T-helper 2 cell treated with Interferon-gamma antibody and Interleukin-4, amounts not matched to agents 5 μg/mL and 100 μg/mL, for 36 hours (primary cell): Measurements from ENCODE around the gene SDE2.
"Not testable (repeated sequence)": the region's sequence is repeated elsewhere in the genome, so short reads cannot be mapped to it uniquely, and the experiment has no call there.

Source experiments
- DNase-seq: peaks from one replicate; pipeline ENCODE4 v3.0.0; 2021; ENCODE audit warnings: low spot score
- H3K27ac Mint-ChIP-seq: one replicate; pipeline ENCODE4 v1.8.0; 2021; ENCODE audit warnings: mild to moderate bottlenecking, mixed read lengths
- H3K27me3 Mint-ChIP-seq: one replicate; pipeline ENCODE4 v1.8.0; 2021; ENCODE audit warnings: low read depth, mixed read lengths
- H3K36me3 Mint-ChIP-seq: one replicate; pipeline ENCODE4 v1.8.0; 2021; ENCODE audit warnings: low read depth, mixed read lengths
- H3K4me1 Mint-ChIP-seq: one replicate; pipeline ENCODE4 v1.8.0; 2021; ENCODE audit warnings: low read depth, mixed read lengths
- H3K4me3 Mint-ChIP-seq: one replicate; pipeline ENCODE4 v1.8.0; 2022; ENCODE audit warnings: mild to moderate bottlenecking, moderate library complexity, mixed read lengths
- H3K9me3 Mint-ChIP-seq: one replicate; pipeline ENCODE4 v1.8.0; 2021; ENCODE audit warnings: mixed read lengths

The SDE2 gene

DNA sequence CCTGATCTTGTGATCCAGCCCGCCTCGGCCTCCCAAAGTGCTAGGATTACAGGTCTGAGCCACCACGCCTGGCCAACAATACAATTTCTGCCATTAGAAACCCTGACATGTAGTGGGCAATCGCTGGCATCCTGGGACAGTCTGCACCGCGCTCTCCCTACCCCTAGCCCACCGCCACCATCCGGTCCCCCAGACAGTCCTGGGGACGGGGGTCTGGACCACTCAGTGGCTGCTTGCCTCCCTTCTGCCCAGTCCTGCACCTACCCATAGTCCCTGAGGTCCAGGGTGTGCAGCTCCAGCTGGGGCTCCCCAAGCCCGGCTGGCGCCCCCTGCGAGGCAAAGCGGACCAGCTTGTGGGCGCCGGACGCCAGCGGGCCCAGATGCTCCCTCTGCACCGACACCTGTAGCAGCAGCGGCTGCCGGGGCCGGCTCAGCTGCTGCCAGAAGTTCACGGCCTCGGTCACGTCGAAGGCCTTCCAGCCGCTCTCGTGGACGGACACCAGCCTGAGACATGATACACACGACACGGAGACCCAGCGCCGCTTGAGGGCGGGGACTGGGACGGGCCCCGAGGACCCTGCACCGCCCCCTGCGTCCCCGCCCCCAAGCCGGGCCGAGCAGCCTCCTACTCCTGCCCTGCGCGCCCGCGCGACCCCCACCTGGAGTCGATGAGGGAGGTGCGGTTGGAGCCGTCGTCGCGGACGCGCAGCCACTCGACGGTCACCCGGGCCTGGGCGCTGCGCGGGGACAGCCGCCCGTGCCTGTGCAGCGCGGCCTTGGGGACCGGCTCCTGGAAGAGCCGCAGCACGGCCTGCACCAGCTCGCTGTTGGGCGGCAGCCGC is 59.8 kb downstream of the SDE2 start:
- not testable (repeated sequence) for H3K27ac Mint-ChIP-seq, DNase-seq, H3K9me3 Mint-ChIP-seq, H3K4me1 Mint-ChIP-seq, H3K4me3 Mint-ChIP-seq, H3K27me3 Mint-ChIP-seq, H3K36me3 Mint-ChIP-seq

- Mint-ChIP-seq H3K4me1 (no peaks in the 10 kb centered on the region), H3K27me3 (no peaks in the 10 kb centered on the region), H3K9me3 (no peaks in the 10 kb centered on the region), H3K27ac (no peak overlapping the region), H3K36me3 (no peaks in the 10 kb centered on the region), H3K4me3 (no peak overlapping the region)
- DNase-seq, result no peak
Observed at GRCh38 chr1:225937048-225937968, 61.8 kb downstream of the SDE2 start.

- H3K9me3 Mint-ChIP-seq, result no peaks in the 10 kb centered on the region
- no peaks in the 10 kb centered on the region for H3K27me3 Mint-ChIP-seq
- no peaks in the 10 kb centered on the region for H3K4me1 Mint-ChIP-seq
- H3K4me3 Mint-ChIP-seq, result no peak overlapping the region
- H3K36me3 Mint-ChIP-seq, result no peaks in the 10 kb centered on the region
- H3K27ac Mint-ChIP-seq, result no peak overlapping the region
- no peak for DNase-seq
Observed at GRCh38 chr1:225936523-225936922, 62.6 kb downstream of the SDE2 start.

DNA sequence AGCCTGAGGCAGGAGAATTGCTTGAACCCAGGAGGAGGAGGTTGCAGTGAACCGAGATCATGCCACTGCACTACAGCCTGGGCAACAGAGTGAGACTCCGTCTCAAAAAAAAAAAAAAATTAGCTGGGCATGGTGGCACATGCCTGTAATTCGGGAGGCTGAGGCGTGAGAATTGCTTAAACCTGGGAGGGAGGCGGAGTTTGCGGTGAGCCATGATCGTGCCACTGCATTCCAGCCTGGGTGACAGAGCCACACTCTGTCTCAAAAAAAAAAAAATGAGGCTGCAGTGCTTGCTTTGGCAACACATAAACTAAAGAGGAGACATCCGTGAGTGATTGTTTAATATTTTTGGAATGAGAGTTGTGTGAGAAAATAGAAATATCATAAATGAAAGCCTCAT is 63.1 kb downstream of the SDE2 start:
- not testable (repeated sequence) for H3K4me1 Mint-ChIP-seq, H3K27ac Mint-ChIP-seq, H3K9me3 Mint-ChIP-seq, DNase-seq, H3K36me3 Mint-ChIP-seq, H3K27me3 Mint-ChIP-seq, H3K4me3 Mint-ChIP-seq

DNA sequence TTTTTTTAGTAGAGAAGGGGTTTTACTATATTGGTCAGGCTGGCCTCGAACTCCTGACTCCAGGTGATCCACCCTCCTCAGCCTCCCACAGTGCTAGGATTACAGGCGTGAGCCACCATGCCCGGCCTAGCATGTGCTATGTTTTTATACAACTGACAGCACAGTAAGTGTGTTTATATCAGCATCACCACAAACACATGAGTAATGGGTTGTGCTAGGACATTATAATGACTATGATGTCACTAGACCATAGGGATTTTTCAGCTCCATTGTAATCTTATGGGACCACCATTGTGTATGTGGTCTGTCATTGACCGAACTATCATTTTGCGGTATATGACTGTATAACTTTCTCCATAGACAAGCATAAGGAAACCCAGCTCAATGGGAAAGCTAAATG is 64.4 kb downstream of the SDE2 start:
- Mint-ChIP-seq H3K27me3 (no peaks in the 10 kb centered on the region), H3K36me3 (no peaks in the 10 kb centered on the region), H3K9me3 (no peaks in the 10 kb centered on the region), H3K4me3 (no peak overlapping the region), H3K4me1 (no peaks in the 10 kb centered on the region), H3K27ac (no peak overlapping the region)
- no peak for DNase-seq

DNA sequence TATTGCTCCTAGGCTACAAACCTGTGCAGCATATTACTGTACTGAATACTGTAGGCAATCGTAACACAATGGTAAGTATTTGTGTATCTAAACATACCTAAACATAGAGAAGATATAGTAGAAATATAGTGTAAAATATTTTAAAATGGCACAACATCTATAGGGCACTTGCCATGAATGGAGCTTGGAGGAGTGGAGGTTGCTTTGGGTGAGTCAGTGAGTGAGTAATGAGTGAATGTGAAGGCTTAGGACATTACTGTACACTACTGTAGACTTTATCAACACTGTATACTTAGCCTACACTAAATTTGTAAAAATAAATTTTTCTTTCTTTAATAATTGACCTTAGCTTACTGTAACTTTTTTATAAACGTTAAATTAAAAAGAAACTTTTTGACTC is 66.1 kb downstream of the SDE2 start:
- Mint-ChIP-seq H3K36me3 (peaks cover 1% of the 10 kb centered on the region), H3K4me3 (no peak overlapping the region), H3K27me3 (no peaks in the 10 kb centered on the region), H3K27ac (no peak overlapping the region), H3K9me3 (no peaks in the 10 kb centered on the region), H3K4me1 (peaks cover 3% of the 10 kb centered on the region)
- no peak for DNase-seq
